Fibroblast of skin of right quadriceps (primary cell): ENCODE measurements around the gene CCNY.
A peak's percentile ranks its signal among the peaks of the same experiment; 100 is the strongest.

ENCODE experiments used
- DNase-seq: peaks from one replicate; pipeline ENCODE4 v3.0.0-alpha.2; 2013

The CCNY gene

GRCh38 chr10:35433851-35434426 lies 97.6 kb downstream of the CCNY start:
- DNase-seq, result peak; percentile 97

GRCh38 chr10:35434533-35434932 lies 98.2 kb downstream of the CCNY start:
- DNase-seq, result no peak

GRCh38 chr10:35435824-35436223 lies 99.5 kb downstream of the CCNY start:
- no peak for DNase-seq

- no peak for DNase-seq
Observed at GRCh38 chr10:35437829-35438228, 101.5 kb downstream of the CCNY start.

GRCh38 chr10:35438718-35439571 lies 102.6 kb downstream of the CCNY start:
- no peak for DNase-seq

- DNase-seq, result no peak
Observed at GRCh38 chr10:35440016-35440415, 103.7 kb downstream of the CCNY start.

GRCh38 chr10:35442028-35442427 lies 105.7 kb downstream of the CCNY start:
- peak; percentile 69 for DNase-seq

GRCh38 chr10:35442592-35442991 lies 106.3 kb downstream of the CCNY start:
- DNase-seq, result no peak

- no peak for DNase-seq
Observed at GRCh38 chr10:35443858-35444257, 107.5 kb downstream of the CCNY start.

- DNase-seq, result no peak
Observed at GRCh38 chr10:35445150-35445884, 109.0 kb downstream of the CCNY start.

GRCh38 chr10:35446439-35446838 lies 110.1 kb downstream of the CCNY start:
- no peak for DNase-seq

- peak; percentile 61 for DNase-seq
Observed at GRCh38 chr10:35447693-35448407, 111.5 kb downstream of the CCNY start.

GRCh38 chr10:35448687-35449662 lies 112.7 kb downstream of the CCNY start:
- peak; percentile 16 for DNase-seq

GRCh38 chr10:35449944-35450343 lies 113.6 kb downstream of the CCNY start:
- DNase-seq, result peak; percentile 15

- no peak for DNase-seq
Observed at GRCh38 chr10:35451151-35452016, 115.1 kb downstream of the CCNY start.

- DNase-seq, result no peak
Observed at GRCh38 chr10:35452171-35452570, 115.9 kb downstream of the CCNY start.

GRCh38 chr10:35452847-35453246 lies 116.5 kb downstream of the CCNY start:
- DNase-seq, result no peak

GRCh38 chr10:35453855-35454532 lies 117.7 kb downstream of the CCNY start:
- peak; percentile 45 for DNase-seq

GRCh38 chr10:35456153-35456720 lies 119.9 kb downstream of the CCNY start:
- DNase-seq, result no peak

- no peak for DNase-seq
Observed at GRCh38 chr10:35456784-35457183, 120.5 kb downstream of the CCNY start.
